HCT116 (cell line): ENCODE results near the gene ACVRL1. TPM values are rescaled to one million over a fixed set of nuclear protein-coding genes. Genes with fewer than 3 reads are reported as not detected.

Experiments
- ATAC-seq: fragments of 200-7000 bp; cut with Tn5 transposase; 2 replicates; pipeline ENCODE4 v1.9.1; 2020; ENCODE audit warnings: mild to moderate bottlenecking, moderate library complexity
- BruUV-seq: library from RNA; stranded (reverse); fragments of 400-500 nt; replicated peaks from 2 replicates; lab custom pipeline; 2021; lab: Mats Ljungman, UMichigan
- CTCF ChIA-PET: fragments of 300-600 bp; sonication (Branson Sonifier 250); formaldehyde crosslinking; loops from one replicate; lab custom pipeline; 2021; ENCODE audit warnings: antibody characterized with exemption; lab: Charles Lee
- POLR2A ChIA-PET: fragments of 300-600, 350-600 bp; sonication (Branson Sonifier 250); formaldehyde crosslinking; loops from one replicate; lab custom pipeline; 2021; ENCODE audit warnings: antibody characterized with exemption; lab: Charles Lee
- RAD21 ChIA-PET, 2 experiments: fragments of 300-600 bp; sonication (Branson Sonifier 250); formaldehyde crosslinking; loops; one replicate each; lab custom pipeline; 2023; ENCODE audit warnings: low total read pairs in 2 of 2; ENCODE audit not compliant: uncharacterized antibody in 2 of 2, unreplicated experiment in 2 of 2, low non-redundant PET in 1 of 2; lab: Charles Lee
- DNase-seq: peaks from one replicate; pipeline ENCODE4 v3.0.0-alpha.2; 2010; ENCODE audit warnings: low read depth, low spot score
- H2AFZ ChIP-seq: fragments of 200-600 bp; shearing (Covaris generic), sonication (generic); 2 replicates; pipeline ENCODE4 v1.6.1; 2017; ENCODE audit warnings: low read depth, mixed run types, mixed read lengths, antibody characterized with exemption, low read length; ENCODE audit not compliant: poor library complexity, severe bottlenecking
- H3K27ac ChIP-seq: 2 replicates; pipeline ENCODE4 v1.5.1; 2012; ENCODE audit warnings: low read depth, low read length
- H3K27me3 ChIP-seq: fragments of 200-600 bp; sonication (generic); 2 replicates; pipeline ENCODE4 v1.6.1; 2016; ENCODE audit warnings: mixed run types, low read length, mixed read lengths; ENCODE audit not compliant: insufficient read depth
- H3K36me3 ChIP-seq, 2 experiments: fragments of 200-500 bp in 1 of 2; fragments of 200-600 bp in 1 of 2; sonication (Bioruptor generic) in 1 of 2; sonication (generic) in 1 of 2; 2 replicates each; pipeline versions ENCODE4 v1.5.1 to v1.6.1; 2014 to 2016; ENCODE audit warnings: low read length in 2 of 2, inconsistent platforms in 1 of 2, mixed read lengths in 1 of 2, mixed run types in 1 of 2; ENCODE audit not compliant: insufficient read depth in 2 of 2, control insufficient read depth in 1 of 2
- H3K4me1 ChIP-seq, 2 experiments: fragments of 200-600 bp in 1 of 2; sonication (generic) in 1 of 2; 2 replicates each; pipeline versions ENCODE4 v1.5.1 to v1.6.1; 2012 to 2017; ENCODE audit warnings: low read length in 2 of 2, inconsistent platforms in 1 of 2, mild to moderate bottlenecking in 1 of 2, mixed read lengths in 1 of 2, mixed run types in 1 of 2, moderate library complexity in 1 of 2; ENCODE audit not compliant: insufficient read depth in 2 of 2, control insufficient read depth in 1 of 2
- H3K4me2 ChIP-seq: fragments of 200-600 bp; sonication (generic); 2 replicates; pipeline ENCODE4 v1.6.1; 2017; ENCODE audit warnings: mixed run types, low read length, mixed read lengths
- H3K4me3 ChIP-seq, 2 experiments: fragments of 200-600 bp in 1 of 2; sonication (generic) in 1 of 2; replicated peaks in 1 of 2; 2 replicates each; pipeline ENCODE4 v1.5.1; 2011 to 2016; ENCODE audit warnings: low read length in 2 of 2, control low read depth in 1 of 2, low read depth in 1 of 2, mild to moderate bottlenecking in 1 of 2, mixed read lengths in 1 of 2, mixed run types in 1 of 2
- H3K79me2 ChIP-seq: fragments of 200-600 bp; sonication (generic); 2 replicates; pipeline ENCODE4 v1.6.1; 2017; ENCODE audit warnings: mild to moderate bottlenecking, mixed run types, low read length, moderate library complexity, mixed read lengths; ENCODE audit not compliant: insufficient read depth
- H3K9ac ChIP-seq: fragments of 200-600 bp; sonication (generic); 2 replicates; pipeline ENCODE4 v1.6.1; 2016; ENCODE audit warnings: low read length, mixed read lengths
- H3K9me2 ChIP-seq: fragments of 200-600 bp; sonication (generic), shearing (Covaris generic); 2 replicates; pipeline ENCODE4 v1.6.1; 2017; ENCODE audit warnings: mixed run types, mild to moderate bottlenecking, moderate library complexity; ENCODE audit not compliant: insufficient read depth
- H3K9me3 ChIP-seq, 2 experiments: fragments of 200-500 bp in 1 of 2; fragments of 200-600 bp in 1 of 2; sonication (Bioruptor generic) in 1 of 2; sonication (generic) in 1 of 2; 2 replicates each; pipeline ENCODE4 v1.6.1; 2014 to 2017; ENCODE audit warnings: low read length in 2 of 2, mixed read lengths in 2 of 2, inconsistent platforms in 1 of 2, low read depth in 1 of 2, mild to moderate bottlenecking in 1 of 2, mixed run types in 1 of 2, moderate library complexity in 1 of 2; ENCODE audit not compliant: control insufficient read depth in 1 of 2, insufficient read depth in 1 of 2
- H4K20me1 ChIP-seq: fragments of 200-600 bp; sonication (generic), shearing (Covaris generic); 2 replicates; pipeline ENCODE4 v1.6.1; 2017; ENCODE audit warnings: mixed run types, mild to moderate bottlenecking, moderate library complexity; ENCODE audit not compliant: insufficient read depth
- CBX3 ChIP-seq: IDR thresholded peaks from 2 replicates; pipeline ENCODE4 v1.6.1; 2012; ENCODE audit warnings: low read depth
- CEBPB ChIP-seq: IDR thresholded peaks from 2 replicates; pipeline ENCODE4 v1.6.1; 2012; ENCODE audit warnings: low read depth
- CTCF ChIP-seq, 3 experiments: fragments of 200-600 bp in 1 of 3; sonication (generic) in 1 of 3; IDR thresholded peaks in 2 of 3; conservative IDR thresholded peaks in 1 of 3; 2 replicates each; pipeline ENCODE4 v1.5.1; 2012 to 2017; ENCODE audit warnings: low read depth in 2 of 3, low read length in 2 of 3, antibody characterized with exemption in 1 of 3, borderline replicate concordance in 1 of 3, control low read depth in 1 of 3, mild to moderate bottlenecking in 1 of 3, mixed read lengths in 1 of 3, mixed run types in 1 of 3, moderate library complexity in 1 of 3; ENCODE audit not compliant: insufficient read depth in 1 of 3
- EGR1 ChIP-seq: IDR thresholded peaks from 2 replicates; pipeline ENCODE4 v1.6.1; 2012; ENCODE audit warnings: low read depth
- ELF1 ChIP-seq: IDR thresholded peaks from 2 replicates; pipeline ENCODE4 v1.6.1; 2012; ENCODE audit warnings: low read depth, borderline replicate concordance
- EZH2phosphoT487 ChIP-seq: fragments of 200-600 bp; IDR thresholded peaks from 2 replicates; pipeline ENCODE4 v1.6.1; 2018; ENCODE audit warnings: antibody characterized with exemption, borderline replicate concordance
- FOSL1 ChIP-seq: IDR thresholded peaks from 2 replicates; pipeline ENCODE4 v1.6.1; 2012; ENCODE audit warnings: low read depth
- POLR2A ChIP-seq: IDR thresholded peaks from 2 replicates; pipeline ENCODE4 v1.7.0; 2011; ENCODE audit warnings: borderline replicate concordance; ENCODE audit not compliant: insufficient read depth, insufficient read length; ENCODE audit errors: extremely low read depth
- POLR2AphosphoS5 ChIP-seq: IDR thresholded peaks from 2 replicates; pipeline ENCODE4 v1.6.1; 2011; ENCODE audit warnings: mild to moderate bottlenecking, low read depth, low read length, moderate library complexity
- RAD21 ChIP-seq: IDR thresholded peaks from 2 replicates; pipeline ENCODE4 v1.6.1; 2012; ENCODE audit warnings: low read depth, mild to moderate bottlenecking
- SP1 ChIP-seq: IDR thresholded peaks from 2 replicates; pipeline ENCODE4 v1.6.1; 2012; ENCODE audit warnings: low read depth
- SRF ChIP-seq: IDR thresholded peaks from 2 replicates; pipeline ENCODE4 v1.6.1; 2012; ENCODE audit warnings: low read depth
- YY1 ChIP-seq: IDR thresholded peaks from 2 replicates; pipeline ENCODE4 v1.6.1; 2011; ENCODE audit warnings: low read length, low read depth, moderate library complexity, mild to moderate bottlenecking; ENCODE audit not compliant: insufficient replicate concordance; ENCODE audit errors: extremely low read depth
- ZFX ChIP-seq: fragments of 450-650 bp; IDR thresholded peaks from 2 replicates; pipeline ENCODE4 v1.6.1; 2017
- ZNF274 ChIP-seq: fragments of 200-500 bp; sonication (Bioruptor generic); IDR thresholded peaks from 2 replicates; pipeline ENCODE4 v1.6.1; 2014; ENCODE audit warnings: mild to moderate bottlenecking, low read depth, low read length, inconsistent platforms
- intact Hi-C: fragments of 100-400 bp; cut with micrococcal nuclease; formaldehyde crosslinking; loops from 2 replicates; pipeline ENCODE4 v1.10.0; 2022
- total RNA-seq: library from RNA; stranded (reverse); gene quantifications from one replicate; pipeline ENCODE4 v1.2.1, GENCODE V29; 2021; ENCODE audit not compliant: unreplicated experiment
- TF ChIP-seq, protein P1 (sequence below): IDR thresholded peaks from 2 replicates; pipeline ENCODE4 v1.6.1; 2011; ENCODE audit warnings: mild to moderate bottlenecking, low read length, moderate library complexity; ENCODE audit not compliant: insufficient replicate concordance; ENCODE audit errors: extremely low read depth
- TF ChIP-seq, protein P2 (sequence below): IDR thresholded peaks from 2 replicates; pipeline ENCODE4 v1.6.1; 2012
- TF ChIP-seq, protein P3 (sequence below): IDR thresholded peaks from 2 replicates; pipeline ENCODE4 v1.6.1; 2012

ACVRL1 gene
- total RNA-seq, 1 experiment from 2014 or later: 2.5 TPM

GRCh38 chr12:51872689-51872981, 34.7 kb upstream of the ACVRL1 start:
- Histone ChIP-seq H3K9me2 (no peaks in the 10 kb centered on the region), H3K36me3 (no peaks in the 10 kb centered on the region)
- TF ChIP-seq POLR2A (no peak), EGR1 (no peak), ZFX (no peak), RAD21 (no peak), EZH2phosphoT487 (no peak), YY1 (no peak), CTCF (IDR thresholded peaks at IDR 0.05 in 2 of 3, conservative IDR thresholded peaks at IDR 0.05 in 1 of 3; ENCODE audit: borderline replicate concordance in 1 of 3, insufficient read depth in 1 of 3, low read depth in 2 of 3, low read length in 2 of 3) (no peak), FOSL1 (no peak), CBX3 (no peak), ELF1 (no peak), SRF (no peak), CEBPB (no peak), ZNF274 (no peak), SP1 (no peak), POLR2AphosphoS5 (no peak)
- TF ChIP-seq, protein P1, sequence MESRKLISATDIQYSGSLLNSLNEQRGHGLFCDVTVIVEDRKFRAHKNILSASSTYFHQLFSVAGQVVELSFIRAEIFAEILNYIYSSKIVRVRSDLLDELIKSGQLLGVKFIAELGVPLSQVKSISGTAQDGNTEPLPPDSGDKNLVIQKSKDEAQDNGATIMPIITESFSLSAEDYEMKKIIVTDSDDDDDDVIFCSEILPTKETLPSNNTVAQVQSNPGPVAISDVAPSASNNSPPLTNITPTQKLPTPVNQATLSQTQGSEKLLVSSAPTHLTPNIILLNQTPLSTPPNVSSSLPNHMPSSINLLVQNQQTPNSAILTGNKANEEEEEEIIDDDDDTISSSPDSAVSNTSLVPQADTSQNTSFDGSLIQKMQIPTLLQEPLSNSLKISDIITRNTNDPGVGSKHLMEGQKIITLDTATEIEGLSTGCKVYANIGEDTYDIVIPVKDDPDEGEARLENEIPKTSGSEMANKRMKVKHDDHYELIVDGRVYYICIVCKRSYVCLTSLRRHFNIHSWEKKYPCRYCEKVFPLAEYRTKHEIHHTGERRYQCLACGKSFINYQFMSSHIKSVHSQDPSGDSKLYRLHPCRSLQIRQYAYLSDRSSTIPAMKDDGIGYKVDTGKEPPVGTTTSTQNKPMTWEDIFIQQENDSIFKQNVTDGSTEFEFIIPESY: no peak
- TF ChIP-seq, protein P2, sequence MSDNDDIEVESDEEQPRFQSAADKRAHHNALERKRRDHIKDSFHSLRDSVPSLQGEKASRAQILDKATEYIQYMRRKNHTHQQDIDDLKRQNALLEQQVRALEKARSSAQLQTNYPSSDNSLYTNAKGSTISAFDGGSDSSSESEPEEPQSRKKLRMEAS: no peak
- TF ChIP-seq, protein P3, sequence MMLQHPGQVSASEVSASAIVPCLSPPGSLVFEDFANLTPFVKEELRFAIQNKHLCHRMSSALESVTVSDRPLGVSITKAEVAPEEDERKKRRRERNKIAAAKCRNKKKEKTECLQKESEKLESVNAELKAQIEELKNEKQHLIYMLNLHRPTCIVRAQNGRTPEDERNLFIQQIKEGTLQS: no peak
- TF ChIP-seq, all 23 proteins: peak for 0
- ATAC-seq (no peak), DNase-seq (no peak)
- H3K27me3 ChIP-seq: no peaks in the 10 kb centered on the region
- no peaks in the 10 kb centered on the region for H3K4me1 ChIP-seq
- no TSS peak for BruUV-seq
- H3K9me3 ChIP-seq: no peaks in the 10 kb centered on the region
- H2AFZ ChIP-seq: no peak overlapping the region
- CTCF ChIA-PET: interaction anchor here (3.9 kb wide), 1 partner anchor 452 kb away, joined by 55 read pairs; no protein-coding TSS in a partner anchor
- RAD21 ChIA-PET: no interaction called here
- POLR2A ChIA-PET: no interaction called here
- no peak overlapping the region for H3K9ac ChIP-seq
- no peak overlapping the region for H3K4me2 ChIP-seq
- intact Hi-C loops: no loop called here
- no peaks in the 10 kb centered on the region for H4K20me1 ChIP-seq
- H3K79me2 ChIP-seq: no peaks in the 10 kb centered on the region
- H3K27ac ChIP-seq: no peak overlapping the region
- no peak overlapping the region for H3K4me3 ChIP-seq
